Measurements from ENCODE around the gene NDUFAF4.
"Not testable (repeated sequence)": the region's sequence is repeated elsewhere in the genome, so short reads cannot be mapped to it uniquely, and the experiment has no call there.

Gene NDUFAF4

DNA sequence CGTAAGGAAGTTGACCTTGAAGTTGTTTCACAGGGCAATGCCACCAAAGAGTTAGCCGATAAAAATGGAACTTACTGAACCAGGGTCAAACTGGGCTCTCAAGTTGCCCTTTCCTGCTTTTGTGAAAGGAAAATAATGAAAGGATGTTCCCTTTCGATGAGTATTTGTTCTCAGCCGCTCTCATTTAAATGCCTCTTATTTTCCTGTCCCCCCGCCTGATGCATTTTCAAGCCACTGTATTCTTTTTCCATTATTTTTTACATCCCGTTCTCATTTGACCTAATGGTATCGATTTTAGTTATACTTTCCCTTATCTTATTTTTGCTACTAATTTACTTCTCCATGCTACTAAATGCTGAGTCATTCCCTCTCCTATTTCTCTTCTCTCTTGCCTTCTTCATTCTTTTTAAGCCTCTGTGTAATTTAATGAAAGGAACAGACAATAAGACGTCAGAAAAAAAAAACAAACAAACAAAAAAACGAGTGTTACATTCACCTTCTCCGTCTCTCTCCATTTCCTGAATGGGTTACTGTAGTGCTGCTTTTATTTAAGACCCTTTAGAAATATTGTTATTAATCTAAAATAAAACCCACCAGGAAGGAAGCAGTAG lies 655 bp upstream of the NDUFAF4 start:
- peak; percentile 18 for DNase-seq

DNA sequence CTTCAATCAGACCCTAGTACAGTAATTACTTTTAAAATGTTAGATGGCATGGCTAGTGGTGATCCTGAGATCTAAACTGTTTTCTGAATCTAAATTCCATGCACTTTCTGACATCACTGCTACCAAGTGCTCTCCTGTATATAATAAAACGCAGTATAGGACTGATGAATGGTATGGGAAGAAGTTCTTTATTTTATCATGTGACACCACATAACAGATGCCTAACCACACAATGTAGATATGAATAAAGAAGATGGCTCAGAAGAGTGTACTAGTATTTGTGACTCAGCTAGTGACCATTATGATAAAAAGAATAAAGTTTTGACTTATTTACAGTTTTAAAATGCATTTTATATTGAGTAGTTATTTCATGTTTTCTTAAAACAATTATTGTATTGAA lies 8.5 kb downstream of the NDUFAF4 start:
- DNase-seq: no peak

DNA sequence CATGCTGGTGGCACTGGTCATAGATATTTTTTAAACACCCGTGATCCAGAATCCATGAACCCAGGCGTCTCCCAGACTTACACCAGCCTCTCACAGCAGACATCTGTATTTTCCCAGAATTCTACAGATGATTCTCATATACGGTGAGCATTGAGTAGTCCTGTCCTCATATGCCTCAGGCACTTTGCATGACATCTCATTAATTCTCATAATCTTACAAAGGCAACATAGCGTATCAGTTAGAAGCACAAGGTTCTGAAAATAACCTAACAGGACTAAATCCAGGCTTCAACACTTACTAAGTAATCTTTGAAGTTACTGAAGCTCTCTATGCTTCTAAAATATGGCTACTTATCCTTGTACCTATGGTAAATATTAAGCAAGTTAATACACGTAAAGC lies 8.9 kb downstream of the NDUFAF4 start:
- DNase-seq: no peak

DNA sequence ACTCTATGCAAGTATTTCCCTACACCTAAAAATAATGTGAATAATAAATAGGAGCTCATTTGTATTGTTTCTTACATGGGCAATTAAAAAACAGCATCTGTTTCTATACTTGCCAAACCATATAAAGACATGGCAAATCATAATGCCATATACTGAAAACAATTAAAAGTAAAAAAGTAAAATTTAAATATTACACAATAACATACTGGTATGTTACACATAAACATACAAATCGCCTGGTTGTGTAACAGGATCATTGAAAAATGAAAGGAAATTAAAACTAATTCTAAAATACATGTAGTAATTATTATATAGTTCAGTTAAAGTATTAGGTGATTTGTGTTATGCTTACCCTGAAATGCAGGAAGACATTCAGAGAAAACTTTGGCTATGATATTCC lies 11.2 kb downstream of the NDUFAF4 start:
- DNase-seq: no peak

DNA sequence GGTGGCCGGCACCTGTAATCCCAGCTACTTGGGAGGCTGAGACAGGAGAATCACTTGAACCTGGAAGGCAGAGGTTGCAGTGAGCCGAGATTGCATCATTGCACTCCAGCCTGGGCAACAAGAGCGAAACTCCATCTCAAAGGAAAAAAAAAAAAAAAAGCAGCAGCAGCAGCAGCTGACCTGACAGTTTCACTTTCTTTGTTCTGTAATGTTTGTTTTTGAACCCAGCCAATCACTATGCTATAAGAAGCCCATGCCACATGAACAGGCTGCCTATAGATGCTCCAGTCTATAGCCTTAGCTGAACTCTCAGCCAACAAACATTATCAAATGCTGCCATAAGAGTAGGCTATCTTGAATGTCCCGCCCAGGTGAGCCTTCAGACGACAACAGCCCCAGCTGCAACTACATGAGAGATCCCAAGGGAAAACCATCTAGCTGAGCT lies 12.5 kb downstream of the NDUFAF4 start:
- not testable (repeated sequence) for DNase-seq

DNA sequence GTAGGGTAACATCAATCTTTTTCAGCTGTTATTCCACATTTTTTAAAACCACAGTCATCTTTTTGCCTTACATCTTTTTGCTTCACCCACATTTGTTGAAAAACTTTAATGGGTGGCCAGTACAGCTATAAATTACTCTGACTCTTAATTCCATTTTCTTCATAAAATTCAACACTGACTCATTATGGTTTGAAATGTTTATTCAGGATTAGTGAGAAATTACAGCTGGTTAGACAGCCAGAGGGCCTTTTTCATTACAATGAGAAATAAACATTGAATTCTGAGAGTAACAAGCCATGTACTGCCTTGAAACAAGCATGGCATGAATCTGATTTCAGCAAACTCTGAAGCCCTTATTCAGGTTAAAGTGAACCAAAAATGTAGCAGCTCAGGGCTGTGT lies 19.5 kb downstream of the NDUFAF4 start:
- peak; percentile 87 for DNase-seq

DNA sequence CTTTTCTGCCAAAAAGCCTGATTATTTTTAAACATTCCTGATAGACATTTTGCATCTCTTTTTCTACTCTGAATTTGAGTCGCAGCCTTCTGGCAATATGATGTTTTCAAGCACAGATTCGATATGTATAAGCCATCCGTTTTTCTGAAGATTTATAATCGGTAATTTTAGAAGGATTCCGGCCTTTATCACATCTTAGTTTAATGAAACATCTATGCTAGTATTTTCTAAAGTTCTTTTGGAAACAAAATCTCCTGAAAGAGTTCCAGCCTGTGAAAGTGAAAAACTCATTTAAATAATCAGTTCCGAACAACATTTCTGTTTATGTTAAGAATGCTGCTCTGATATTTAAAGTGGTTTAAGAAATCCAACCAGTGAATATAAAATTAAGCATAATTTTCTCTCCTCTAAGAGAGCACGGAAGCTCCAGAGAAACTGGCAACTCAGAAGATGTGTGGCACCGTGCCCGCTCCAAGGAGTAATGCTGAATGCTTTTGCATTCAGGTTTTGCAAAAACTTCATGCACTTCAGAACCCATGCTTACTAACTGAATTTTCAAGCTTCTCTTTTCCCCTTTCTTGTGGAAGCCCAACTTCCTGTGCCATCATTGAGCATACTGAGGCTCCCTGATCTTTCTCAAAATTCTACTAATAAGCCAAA lies 20.7 kb downstream of the NDUFAF4 start:
- no peak for DNase-seq

DNA sequence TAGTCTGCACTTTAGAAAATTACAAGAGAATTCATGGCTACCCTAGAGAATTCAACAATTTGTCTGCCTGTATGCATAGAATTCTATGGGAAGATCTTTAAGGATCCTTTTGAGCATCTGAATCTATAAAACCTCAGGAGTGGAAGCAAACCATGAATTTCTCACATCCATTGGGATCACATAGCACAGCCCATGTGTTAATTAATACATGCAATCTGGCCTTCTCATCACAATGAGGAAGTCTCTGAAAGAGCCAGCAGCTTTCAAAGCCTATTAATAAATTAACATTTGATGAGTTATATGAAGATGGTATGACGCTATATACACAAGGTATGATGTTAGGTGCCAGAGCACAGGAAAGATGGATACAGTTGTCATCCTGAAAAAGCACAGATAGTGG lies 24.7 kb downstream of the NDUFAF4 start:
- DNase-seq: no peak

DNA sequence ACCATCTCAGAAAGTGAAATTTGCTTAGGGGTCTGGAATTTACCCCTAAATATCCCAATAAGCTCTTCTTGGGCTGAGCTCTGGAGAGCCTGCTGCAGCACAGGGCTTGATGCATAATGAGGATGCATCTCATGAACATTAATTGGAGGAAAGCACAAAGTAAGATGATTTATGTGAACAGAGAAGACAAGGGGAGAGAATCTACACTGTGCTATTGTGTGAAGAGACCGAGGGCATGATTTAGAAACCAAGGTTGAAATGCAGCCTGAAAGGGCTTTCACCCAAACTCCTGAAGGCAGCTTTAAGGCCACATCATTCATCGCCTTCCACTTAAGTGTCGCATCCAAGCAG lies 32.7 kb downstream of the NDUFAF4 start:
- DNase-seq: no peak

DNA sequence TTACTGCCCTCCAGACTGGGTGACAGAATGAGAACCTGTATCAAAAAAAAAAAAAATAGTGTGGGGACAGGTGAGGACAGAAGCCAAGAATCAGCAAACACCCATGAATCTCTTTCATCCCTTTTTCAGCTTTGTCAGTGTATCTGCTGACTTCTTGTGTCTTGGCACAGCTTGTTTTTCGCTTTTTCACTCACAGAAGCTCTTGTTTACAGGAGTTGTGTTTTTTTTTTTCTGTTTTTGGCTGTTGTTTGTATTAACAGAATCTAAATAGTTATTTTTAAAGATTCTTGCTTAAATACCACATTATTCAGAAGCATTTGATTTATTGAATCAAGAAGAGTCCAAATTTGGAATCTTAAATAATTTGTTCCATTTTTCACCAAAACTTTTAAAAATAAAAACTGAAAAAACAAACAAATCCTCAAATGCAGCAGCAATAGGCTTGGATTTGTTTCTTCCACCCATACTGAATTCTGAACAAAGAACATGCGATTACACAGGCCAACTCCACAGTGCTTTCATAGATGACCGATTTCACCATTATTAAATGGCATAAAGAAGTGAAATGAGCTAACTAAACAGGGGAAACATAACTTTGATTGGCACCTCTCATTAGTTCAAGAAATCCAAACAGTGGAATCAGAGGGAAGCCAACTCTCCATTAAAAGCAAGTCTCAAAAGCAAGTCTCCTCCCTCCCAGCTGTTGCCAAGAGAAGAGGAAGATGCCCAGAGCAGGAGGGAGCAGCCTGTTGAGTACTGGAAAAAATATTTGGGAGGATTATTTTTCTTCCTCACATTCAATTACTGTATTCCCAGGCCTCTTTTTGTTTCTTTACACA lies 33.3 kb downstream of the NDUFAF4 start:
- no peak for DNase-seq

DNA sequence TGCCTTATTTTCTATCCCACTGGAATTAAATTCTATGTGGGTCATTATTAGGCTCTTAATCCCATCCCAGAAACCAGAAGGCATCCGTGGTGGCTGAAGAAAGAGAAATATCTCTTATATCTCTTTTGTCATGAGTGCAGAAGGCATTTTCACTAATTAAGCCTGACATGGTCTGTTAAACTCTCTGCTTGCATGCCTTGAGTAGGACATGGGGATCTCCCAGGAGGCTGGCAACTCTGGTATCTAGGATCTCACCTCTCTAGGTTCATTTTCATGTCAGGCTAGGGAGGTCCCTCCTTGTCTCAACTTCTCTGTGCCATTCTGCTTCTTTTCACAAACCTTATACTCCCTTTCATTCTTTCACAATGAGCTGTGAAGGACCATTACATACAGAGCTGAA lies 35.1 kb downstream of the NDUFAF4 start:
- no peak for DNase-seq

DNA sequence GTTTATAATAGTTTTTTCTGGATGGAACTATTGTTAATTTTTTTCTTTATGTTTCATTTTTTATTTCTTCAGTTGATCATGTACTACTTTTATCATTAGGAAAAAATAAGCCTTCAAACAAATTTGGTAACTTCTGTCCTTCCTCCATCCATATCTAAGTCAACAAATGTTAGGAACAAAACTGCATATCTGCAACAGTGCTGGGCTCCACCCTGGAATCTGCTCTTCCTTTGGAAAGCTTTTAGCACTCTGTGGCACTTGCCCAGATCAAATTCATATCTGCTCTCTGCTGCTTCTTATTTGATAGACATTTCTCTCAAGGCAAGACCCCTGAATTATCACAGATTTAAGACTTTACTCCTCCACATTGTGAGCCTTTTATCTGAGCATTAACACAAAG lies 36.1 kb downstream of the NDUFAF4 start:
- no peak for DNase-seq

DNA sequence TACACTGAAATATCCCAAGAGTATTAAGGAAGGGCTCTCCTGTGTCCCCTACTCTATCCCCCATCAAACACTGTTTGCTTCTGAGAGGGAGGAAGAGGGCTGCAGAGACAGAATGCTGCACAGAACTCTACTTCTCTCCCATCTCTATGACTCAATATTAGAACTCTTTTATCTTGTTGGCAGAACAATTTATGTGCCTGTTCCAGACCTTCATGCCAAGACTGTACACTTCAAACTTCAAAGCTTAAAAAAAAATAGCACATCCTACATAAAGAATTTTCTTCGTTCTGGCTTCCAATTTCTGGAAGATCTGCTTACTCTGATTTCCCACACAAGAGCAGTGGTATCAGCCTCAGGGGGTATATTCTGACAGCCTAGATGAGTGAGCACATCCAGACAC lies 40.8 kb downstream of the NDUFAF4 start:
- DNase-seq: no peak

DNA sequence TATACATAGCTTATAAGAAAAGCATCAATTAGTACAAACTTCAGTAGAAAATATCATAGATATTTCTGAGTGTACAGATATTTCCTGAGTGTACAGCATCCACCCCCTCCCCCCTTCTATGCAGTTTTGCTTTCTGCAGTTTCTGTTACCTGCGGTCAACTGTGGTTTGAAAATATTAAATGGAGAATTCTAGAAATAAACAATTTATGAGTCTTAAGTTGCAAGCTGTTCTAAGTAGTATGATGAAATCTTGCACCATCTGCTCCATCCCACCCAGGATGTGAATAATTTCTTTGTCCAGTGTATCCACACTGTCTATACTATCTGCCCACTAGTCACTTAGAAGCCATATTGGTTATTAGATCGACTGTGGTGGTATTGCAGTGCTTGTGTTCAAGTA lies 44.6 kb downstream of the NDUFAF4 start:
- DNase-seq: peak; percentile 91

DNA sequence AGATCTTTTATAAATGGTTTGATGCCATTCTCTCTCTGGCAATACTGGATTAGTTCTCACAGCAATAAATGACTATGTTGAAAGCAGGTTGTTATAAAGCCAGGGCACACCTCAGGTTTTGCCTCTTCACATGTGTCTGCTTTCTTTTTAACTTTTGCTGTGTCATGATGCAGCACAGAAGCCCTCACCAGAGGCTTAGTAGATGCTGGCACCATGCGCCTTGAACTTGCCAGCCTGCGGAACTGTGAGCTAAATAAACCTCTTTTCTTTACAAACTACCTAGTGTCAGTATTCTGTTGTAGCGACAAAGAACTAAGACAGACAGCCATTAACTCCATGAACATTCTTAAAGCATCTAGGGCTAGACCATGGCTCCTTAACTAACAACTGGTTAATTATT lies 45.1 kb downstream of the NDUFAF4 start:
- DNase-seq: no peak

DNA sequence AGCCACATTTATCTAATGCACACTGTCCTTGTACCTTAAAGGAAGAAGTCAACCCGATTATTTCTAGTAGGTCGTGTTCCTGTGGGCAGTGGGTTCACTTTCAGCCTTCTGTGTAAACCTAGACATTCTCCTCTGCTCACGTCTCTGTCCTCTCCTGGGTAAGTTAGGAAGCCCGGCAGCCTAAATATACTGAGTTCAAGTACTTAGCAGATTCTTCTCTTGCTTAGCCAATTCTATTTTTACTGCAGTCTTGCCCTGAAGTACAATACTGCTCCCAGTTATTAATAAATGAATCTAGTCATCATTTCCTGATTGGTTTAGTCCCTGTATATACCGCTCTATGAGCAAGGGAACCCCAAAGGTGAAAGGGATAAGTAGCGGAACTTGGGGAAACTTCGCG lies 45.8 kb downstream of the NDUFAF4 start:
- DNase-seq: no peak

DNA sequence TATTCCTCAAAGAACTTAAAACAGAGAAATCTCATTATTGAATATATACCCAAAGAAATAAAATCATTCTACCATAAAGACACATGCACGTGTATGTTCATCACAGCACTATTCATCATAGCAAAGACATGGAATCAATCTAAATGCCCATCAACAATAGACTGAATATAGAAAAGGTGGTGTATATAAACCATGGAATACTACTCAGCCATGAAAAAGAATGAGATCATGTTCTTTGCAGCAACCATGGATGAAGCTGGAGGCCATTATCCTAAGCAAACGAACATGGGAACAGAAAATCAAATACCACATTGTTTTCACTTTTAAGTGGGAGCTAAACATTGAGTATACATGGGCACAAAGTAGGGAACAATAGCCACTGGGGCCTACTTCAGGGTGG lies 48.1 kb downstream of the NDUFAF4 start:
- DNase-seq: no peak

DNA sequence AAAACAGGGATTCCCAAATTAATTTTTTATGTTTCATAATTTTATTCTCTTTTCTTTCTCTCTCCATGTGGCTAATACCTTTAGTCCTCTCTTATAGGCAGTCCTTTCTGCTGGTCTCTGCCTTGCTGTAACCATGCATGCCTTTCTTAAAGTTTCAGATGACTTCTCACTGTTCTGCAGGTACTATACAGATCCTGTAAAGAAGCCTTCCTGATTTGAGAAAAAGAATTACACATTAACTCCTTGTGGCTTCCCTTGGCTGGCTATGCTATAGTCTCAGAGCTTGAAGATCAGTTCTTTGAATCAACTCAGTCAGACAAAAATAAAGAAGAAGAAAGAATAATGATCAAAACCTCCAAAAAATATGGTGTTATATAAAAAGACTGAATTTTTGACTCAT lies 53.2 kb downstream of the NDUFAF4 start:
- no peak for DNase-seq

DNA sequence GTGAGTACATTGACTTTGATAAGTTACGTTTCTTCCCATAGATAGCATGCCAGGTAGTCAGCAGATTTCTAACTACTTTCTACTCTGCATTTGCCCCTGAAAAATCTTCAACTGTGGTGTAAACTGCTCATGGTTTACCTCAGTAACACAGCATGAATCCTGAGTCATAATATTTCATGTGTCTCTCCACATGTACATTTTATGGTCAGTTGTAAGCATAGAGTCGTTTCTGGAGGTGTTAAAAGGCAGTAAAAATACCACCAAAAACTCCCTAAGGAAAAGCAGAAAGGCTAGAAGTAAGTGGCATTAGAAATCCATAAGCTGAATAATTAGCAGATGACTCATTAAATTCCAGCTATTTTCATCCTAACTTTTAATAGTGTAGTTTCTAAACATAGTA lies 56.3 kb downstream of the NDUFAF4 start:
- peak; percentile 17 for DNase-seq
